Activated effector memory CD4-positive, alpha-beta T cell treated with Interleukin-2 at 50 U/mL for 16 hours (primary cell): ENCODE data around the gene GTF2H4.
"Not testable (repeated sequence)": the region's sequence is repeated elsewhere in the genome, so short reads cannot be mapped to it uniquely, and the experiment has no call there.

Experiments
- DNase-seq: peaks from one replicate; pipeline ENCODE4 v3.0.0-alpha.2; 2020

Gene GTF2H4

GRCh38 chr6:30895343-30895742 is 12.7 kb upstream of the GTF2H4 start:
- no peak for DNase-seq

- DNase-seq: no peak
Observed at GRCh38 chr6:30896541-30896940, 11.5 kb upstream of the GTF2H4 start.

GRCh38 chr6:30897882-30898281 is 10.1 kb upstream of the GTF2H4 start:
- no peak for DNase-seq

- no peak for DNase-seq
Observed at GRCh38 chr6:30898750-30899360, 9.2 kb upstream of the GTF2H4 start.

GRCh38 chr6:30900863-30901417 is 7.1 kb upstream of the GTF2H4 start:
- DNase-seq: no peak

GRCh38 chr6:30901436-30901835 is 6.6 kb upstream of the GTF2H4 start:
- DNase-seq: no peak

GRCh38 chr6:30902196-30902595 is 5.8 kb upstream of the GTF2H4 start:
- not testable (repeated sequence) for DNase-seq

GRCh38 chr6:30902709-30903108 is 5.3 kb upstream of the GTF2H4 start:
- DNase-seq: no peak

GRCh38 chr6:30903236-30903635 is 4.8 kb upstream of the GTF2H4 start:
- DNase-seq: no peak

GRCh38 chr6:30907290-30907757 is 683 bp upstream of the GTF2H4 start:
- not testable (repeated sequence) for DNase-seq

- DNase-seq: no peak
Observed at GRCh38 chr6:30908700-30909099, 693 bp downstream of the GTF2H4 start.

GRCh38 chr6:30910473-30910872 is 2.5 kb downstream of the GTF2H4 start:
- DNase-seq: not testable (repeated sequence)

GRCh38 chr6:30912746-30913520 is 4.9 kb downstream of the GTF2H4 start:
- no peak for DNase-seq

GRCh38 chr6:30913721-30914075 is 5.7 kb downstream of the GTF2H4 start:
- no peak for DNase-seq

- peak; percentile 80 for DNase-seq
Observed at GRCh38 chr6:30914076-30914853, 6.3 kb downstream of the GTF2H4 start, which contains the start of gene VARS2. Gene VARS2, plus strand, starts transcription at chr6:30914238. Its CDS starts 599 bp downstream, at chr6:30914837.

- DNase-seq: no peak
Observed at GRCh38 chr6:30914854-30915590, 7.0 kb downstream of the GTF2H4 start.

GRCh38 chr6:30915591-30915946 is 7.6 kb downstream of the GTF2H4 start:
- no peak for DNase-seq

- DNase-seq: no peak
Observed at GRCh38 chr6:30917041-30917440, 9.0 kb downstream of the GTF2H4 start.

- no peak for DNase-seq
Observed at GRCh38 chr6:30917487-30917886, 9.5 kb downstream of the GTF2H4 start.

- DNase-seq: no peak
Observed at GRCh38 chr6:30918670-30919069, 10.7 kb downstream of the GTF2H4 start.

- no peak for DNase-seq
Observed at GRCh38 chr6:30922447-30922852, 14.4 kb downstream of the GTF2H4 start.

GRCh38 chr6:30924040-30924627 is 16.1 kb downstream of the GTF2H4 start:
- DNase-seq: not testable (repeated sequence)
